HG02970 (cell line): Measurements from ENCODE around the gene FAM170B.

Experiments used
- ATAC-seq: cut with Tn5 transposase; IDR thresholded peaks from one replicate; pipeline ENCODE4 v1.9.1; 2021; ENCODE audit warnings: mild to moderate bottlenecking, moderate library complexity, moderate number of reproducible peaks; ENCODE audit not compliant: unreplicated experiment, low FRiP score

FAM170B gene

GRCh38 chr10:49131507-49132361 lies 2.1 kb downstream of the FAM170B start:
- ATAC-seq = no peak

DNA sequence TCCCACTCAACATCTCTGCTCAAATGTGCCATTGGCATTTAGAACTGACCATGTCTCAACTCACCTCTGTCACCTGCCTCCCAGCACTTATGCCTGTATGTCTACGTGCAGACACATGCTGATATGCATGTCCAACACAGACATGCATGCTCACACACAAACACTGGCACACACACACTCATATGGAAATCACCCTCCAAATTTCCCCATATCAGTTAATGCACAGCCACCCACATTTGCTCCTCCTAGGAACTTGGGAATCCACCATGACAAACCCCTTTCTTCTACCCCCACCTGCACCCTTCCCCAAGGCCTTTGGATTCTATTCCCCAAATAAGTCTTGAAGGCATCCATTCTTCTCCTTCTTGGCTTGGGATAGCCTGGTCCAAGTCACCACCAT lies 4.4 kb downstream of the FAM170B start:
- no peak for ATAC-seq

DNA sequence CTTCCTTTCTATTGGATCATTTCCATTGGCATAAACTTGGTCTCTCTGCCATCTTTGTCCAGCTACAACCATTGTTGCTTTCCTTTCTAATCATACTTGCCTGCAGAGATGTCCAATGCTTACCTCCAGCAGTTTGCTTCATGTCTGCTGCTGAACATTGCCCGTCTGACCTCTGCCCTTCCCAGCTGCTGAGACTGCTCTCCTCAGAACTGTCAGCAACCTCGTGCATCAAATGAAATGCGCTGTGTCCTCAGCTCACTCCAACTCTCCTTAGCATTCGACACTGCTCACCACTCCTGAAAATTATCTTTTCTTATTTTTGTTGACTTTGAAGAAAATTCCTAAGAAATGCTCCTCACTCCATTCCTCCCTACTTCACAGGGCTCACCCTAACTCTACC lies 5.0 kb downstream of the FAM170B start:
- ATAC-seq = no peak

DNA sequence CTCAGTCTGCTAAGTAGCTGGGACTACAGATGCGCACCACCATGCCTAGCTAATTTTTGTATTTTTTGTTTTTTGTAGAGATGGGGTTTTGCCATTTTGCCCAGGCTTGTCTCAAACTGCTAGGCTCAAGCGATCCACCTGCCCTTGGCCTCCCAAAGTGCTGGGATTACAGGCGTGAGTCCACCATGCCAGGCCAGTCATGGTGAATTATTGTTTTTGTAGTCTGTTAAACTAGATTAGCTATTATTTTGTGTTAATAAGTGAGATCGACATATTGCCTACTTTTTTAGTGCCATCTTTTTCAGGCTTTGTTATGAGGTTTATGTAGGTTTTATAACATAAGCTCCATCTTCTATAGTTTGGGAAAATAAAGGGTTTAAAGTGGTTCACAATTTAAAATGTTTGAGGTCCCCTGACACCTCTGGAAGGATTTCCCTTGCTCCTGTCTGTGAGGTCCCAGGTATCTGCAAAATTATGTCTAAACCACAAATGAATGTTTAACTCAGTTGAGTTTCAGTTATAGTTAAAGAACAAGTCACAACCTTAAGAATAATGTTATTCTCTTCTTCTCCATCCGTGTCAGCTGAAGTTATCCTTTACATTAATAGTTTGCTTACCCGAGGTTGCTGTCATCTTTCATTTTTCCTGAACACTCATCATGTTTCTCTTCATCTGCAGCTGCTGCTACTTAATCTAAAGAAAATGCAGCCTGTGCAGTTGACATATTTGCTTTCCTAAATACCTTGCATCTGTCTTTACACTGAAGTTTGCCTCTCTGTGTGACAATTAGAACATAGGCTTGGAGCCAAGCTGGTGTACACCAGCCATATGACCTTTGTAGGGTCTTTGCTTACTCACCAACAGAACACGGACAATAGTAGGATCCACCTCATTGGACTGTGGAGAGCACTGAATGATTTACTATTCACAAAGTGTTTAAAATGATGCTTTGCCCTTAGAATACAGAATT lies 9.6 kb downstream of the FAM170B start:
- no peak for ATAC-seq

GRCh38 chr10:49120911-49121310 lies 12.9 kb downstream of the FAM170B start:
- ATAC-seq = no peak

DNA sequence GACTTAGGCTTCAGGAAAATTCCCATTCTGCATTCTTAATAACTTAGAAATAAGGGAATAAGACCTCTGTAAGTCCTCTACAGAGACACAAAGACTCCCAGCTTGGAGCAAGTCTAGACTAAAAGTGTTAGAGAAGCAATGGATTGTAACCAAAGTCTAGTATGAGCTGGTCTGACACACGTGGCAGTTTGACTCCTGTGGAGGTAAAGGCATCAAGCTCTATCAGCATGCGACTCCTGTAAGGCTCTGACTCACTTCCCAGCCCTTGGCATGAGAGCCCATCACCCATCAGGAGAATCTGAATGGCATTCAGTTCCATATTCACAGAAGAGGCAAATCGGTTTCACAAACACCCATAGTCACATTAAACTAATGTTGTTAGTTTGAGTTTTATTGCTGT lies 14.1 kb downstream of the FAM170B start:
- ATAC-seq = no peak

- ATAC-seq = no peak
These were observed 15.3 kb downstream of the FAM170B start for GRCh38 chr10:49118430-49119074.

- no peak for ATAC-seq
These were observed 16.3 kb downstream of the FAM170B start for GRCh38 chr10:49117376-49118070.

- no peak for ATAC-seq
These were observed 17.1 kb downstream of the FAM170B start for GRCh38 chr10:49116509-49117375.

GRCh38 chr10:49115796-49116508 lies 17.9 kb downstream of the FAM170B start:
- no peak for ATAC-seq

DNA sequence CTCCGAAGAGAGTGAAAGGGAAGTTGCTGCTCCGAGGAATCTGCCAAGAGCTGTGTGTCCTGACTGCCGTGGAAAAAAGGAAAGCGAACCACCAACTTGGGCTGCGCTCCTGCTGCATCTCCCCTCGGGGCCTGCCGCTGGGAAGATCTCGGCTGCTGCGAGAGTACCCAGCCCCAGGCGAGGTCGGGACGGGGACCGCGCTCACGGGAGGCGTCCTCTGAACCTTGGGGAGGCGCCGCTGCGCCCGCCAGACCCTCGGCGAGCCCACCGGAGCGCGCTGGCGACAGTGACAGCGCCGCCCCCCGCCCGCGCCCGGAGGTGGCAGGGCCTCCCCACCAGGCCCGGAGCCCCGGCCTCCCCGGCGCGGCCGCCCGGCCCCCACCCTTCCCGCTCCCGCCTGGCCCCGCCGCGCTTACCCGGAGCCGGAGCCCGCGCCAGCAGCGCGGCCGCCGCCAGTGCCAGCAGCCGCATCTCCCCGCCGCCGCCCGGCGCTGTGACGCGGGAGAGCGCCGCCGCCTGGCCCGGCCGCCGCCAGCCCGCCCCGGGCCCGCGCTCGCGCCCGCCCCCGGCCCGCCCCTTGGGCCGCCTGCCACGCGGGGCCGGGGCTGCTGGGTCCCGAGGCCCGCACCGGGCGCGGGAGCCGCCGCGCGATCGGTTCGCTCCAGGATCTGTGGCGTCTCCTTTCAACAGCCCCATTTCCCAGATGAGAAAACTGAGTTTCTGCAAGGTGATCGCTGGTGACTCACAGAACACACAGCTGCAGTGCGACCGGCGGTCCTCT lies 18.6 kb downstream of the FAM170B start, which contains the start of gene VSTM4:
TSS of gene VSTM4 (minus strand) at position 508 of the 781 bp plus-strand sequence. CDS start at position 471, 37 bp downstream.
- no peak for ATAC-seq

DNA sequence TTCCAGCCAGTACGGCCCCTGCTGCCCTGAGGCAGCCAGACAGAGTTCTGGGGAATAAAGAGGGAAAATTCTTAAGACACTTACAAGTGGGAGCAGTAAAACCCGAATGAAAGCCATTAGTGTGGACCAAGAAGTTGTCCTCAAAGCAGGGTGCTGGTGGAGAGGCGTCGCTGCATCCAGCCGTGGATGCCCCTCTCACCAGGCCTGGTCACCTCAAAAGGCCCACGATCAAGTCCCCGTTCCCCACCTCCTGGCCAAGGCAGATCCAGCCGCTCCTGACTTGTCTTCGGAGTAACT lies 19.2 kb downstream of the FAM170B start:
- ATAC-seq = no peak

DNA sequence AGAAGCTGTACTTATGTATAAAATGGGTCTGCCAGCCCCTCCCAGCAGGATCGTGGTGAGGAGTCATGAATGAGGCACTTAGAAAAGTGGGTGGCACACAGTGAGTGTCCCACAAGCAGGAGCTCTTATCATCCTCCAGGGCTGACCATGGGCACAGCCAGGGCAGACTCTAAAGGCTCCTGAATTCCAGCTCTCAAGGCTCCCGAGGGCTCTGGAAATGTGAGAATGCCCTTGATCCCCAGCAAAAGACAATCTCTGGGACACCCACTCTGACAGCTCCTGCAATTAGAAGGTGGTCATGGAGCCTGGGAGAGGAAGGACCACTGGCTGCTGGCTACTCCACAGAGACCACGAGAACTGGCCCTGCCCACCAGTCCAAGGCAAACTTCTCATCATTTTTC lies 20.1 kb downstream of the FAM170B start:
- ATAC-seq = no peak

DNA sequence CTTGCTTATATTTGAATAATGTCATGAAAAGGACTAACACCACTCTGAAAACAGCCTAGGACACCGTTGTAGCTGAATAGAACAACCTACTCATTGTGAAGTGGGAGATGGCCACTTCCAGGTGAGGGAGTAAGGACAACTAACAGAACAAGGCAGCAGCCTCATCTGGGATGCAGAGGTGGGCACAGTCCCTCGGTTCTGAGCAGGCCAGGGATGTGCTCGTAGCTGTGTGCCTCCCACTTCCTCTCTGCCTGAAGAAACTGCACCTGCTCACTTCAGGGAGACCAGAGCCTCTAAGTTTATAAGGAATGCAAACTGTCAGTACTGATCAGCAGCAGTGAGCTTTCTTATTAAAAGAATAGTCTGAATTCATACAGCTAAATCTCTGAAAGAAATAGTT lies 21.0 kb downstream of the FAM170B start:
- no peak for ATAC-seq

GRCh38 chr10:49112098-49112497 lies 21.7 kb downstream of the FAM170B start:
- ATAC-seq = no peak

- no peak for ATAC-seq
These were observed 22.5 kb downstream of the FAM170B start for GRCh38 chr10:49111320-49111698.

DNA sequence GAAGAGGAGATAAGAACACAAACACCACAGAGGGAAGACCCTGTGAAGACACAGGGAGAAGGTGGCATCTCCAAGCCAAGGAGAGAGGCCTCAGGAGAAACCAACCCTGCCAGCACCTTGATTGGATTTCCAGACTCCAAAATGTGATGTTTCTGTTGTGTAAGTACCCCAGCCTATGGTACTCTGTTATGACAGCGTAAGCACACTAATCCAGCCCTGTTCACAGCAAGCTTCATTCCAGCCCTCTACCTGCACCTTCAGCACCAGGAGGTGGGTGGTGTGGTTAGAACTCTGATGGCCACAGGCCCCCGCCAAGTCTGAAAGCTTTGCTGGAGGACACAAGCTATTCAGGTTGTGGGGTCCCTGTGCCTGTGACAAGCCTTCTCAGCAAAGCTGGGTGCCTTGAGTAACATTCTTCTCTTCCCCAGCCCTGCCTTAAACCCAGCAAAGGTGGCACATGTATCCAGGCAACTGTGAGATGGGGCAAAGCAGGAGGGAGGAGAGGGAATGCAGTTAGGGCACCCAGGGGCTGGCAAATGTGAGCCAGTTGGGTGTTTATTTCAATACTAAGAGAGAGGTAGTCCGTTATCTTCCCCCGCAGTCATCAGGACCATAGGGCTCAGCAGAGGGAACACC lies 23.0 kb downstream of the FAM170B start:
- ATAC-seq = no peak
